Hepatocyte (in vitro differentiated cells): Measurements from ENCODE around the gene OR14K1. TPM values are rescaled to one million over a fixed set of nuclear protein-coding genes. Genes with fewer than 3 reads are reported as not detected.
"Not testable (repeated sequence)": the region's sequence is repeated elsewhere in the genome, so short reads cannot be mapped to it uniquely, and the experiment has no call there.

Experiments used
- DNase-seq: peaks from one replicate; pipeline ENCODE4 v3.0.0-alpha.2; 2016; ENCODE audit warnings: low spot score
- H2AFZ ChIP-seq: fragments of 200-600 bp; sonication (generic); 2 replicates; pipeline ENCODE4 v1.6.0; 2016; ENCODE audit warnings: antibody characterized with exemption, mild to moderate bottlenecking
- H3K27ac ChIP-seq: fragments of 200-600 bp; sonication (generic); 2 replicates; pipeline ENCODE4 v1.5.1; 2016; ENCODE audit warnings: mild to moderate bottlenecking
- H3K27me3 ChIP-seq: fragments of 200-600 bp; sonication (generic); 2 replicates; pipeline ENCODE4 v1.6.1; 2016
- H3K36me3 ChIP-seq: fragments of 200-600 bp; sonication (generic); replicated peaks from 2 replicates; pipeline ENCODE4 v1.5.1; 2016; ENCODE audit warnings: low read depth; ENCODE audit not compliant: insufficient read depth
- H3K4me1 ChIP-seq: fragments of 200-600 bp; sonication (generic); 2 replicates; pipeline ENCODE4 v1.5.1; 2016; ENCODE audit warnings: mild to moderate bottlenecking, moderate library complexity; ENCODE audit not compliant: insufficient read depth
- H3K4me2 ChIP-seq: fragments of 200-600 bp; sonication (generic); 2 replicates; pipeline ENCODE4 v1.6.0; 2016
- H3K4me3 ChIP-seq: fragments of 200-600 bp; sonication (generic); 2 replicates; pipeline ENCODE4 v1.5.1; 2016; ENCODE audit warnings: mild to moderate bottlenecking
- H3K79me2 ChIP-seq: fragments of 200-600 bp; sonication (generic); 2 replicates; pipeline ENCODE4 v1.6.0; 2017; ENCODE audit warnings: mild to moderate bottlenecking
- H3K9me2 ChIP-seq: fragments of 200-600 bp; sonication (generic); replicated peaks from 2 replicates; pipeline ENCODE4 v1.6.0; 2017; ENCODE audit warnings: mild to moderate bottlenecking; ENCODE audit not compliant: insufficient read depth
- H3K9me3 ChIP-seq: fragments of 200-600 bp; sonication (generic); 2 replicates; pipeline ENCODE4 v1.5.1; 2016; ENCODE audit warnings: low read depth, mild to moderate bottlenecking
- H4K20me1 ChIP-seq: fragments of 200-600 bp; sonication (generic); 2 replicates; pipeline ENCODE4 v1.6.0; 2016; ENCODE audit warnings: mild to moderate bottlenecking; ENCODE audit not compliant: insufficient read depth, poor library complexity, severe bottlenecking
- EZH2 ChIP-seq: fragments of 200-600 bp; sonication (generic); IDR thresholded peaks from 2 replicates; pipeline ENCODE4 v1.6.1; 2016; ENCODE audit warnings: antibody characterized with exemption, mild to moderate bottlenecking, borderline replicate concordance
- EZH2phosphoT487 ChIP-seq: fragments of 200-600 bp; sonication (generic); IDR thresholded peaks from one replicate; pipeline ENCODE4 v1.6.1; 2018; ENCODE audit warnings: antibody characterized with exemption, mild to moderate bottlenecking, low read depth, moderate library complexity; ENCODE audit not compliant: unreplicated experiment, severe bottlenecking
- WGBS: methylation state at CpG from one replicate; pipeline ENCODE4 v1.1.6; 2016; ENCODE audit warnings: low lambda C conversion rate; ENCODE audit errors: missing lambda C conversion rate; 5-methylcytosine and 5-hydroxymethylcytosine counted together
- polyA plus RNA-seq: library from polyadenylated mRNA; unstranded; fragments of >200 nt; fragmentation: Nextera tagmentation; extraction: Ambion mirVana; gene quantifications from 2 replicates; pipeline ENCODE4 v1.2.1, GENCODE V29; 2016
- total RNA-seq: library from RNA; depleted of rRNA; stranded (reverse); fragments of >200 nt; gene quantifications from 2 replicates; pipeline ENCODE4 v1.2.3, GENCODE V29; 2014
- TF ChIP-seq, protein P1 (sequence below): fragments of 200-600 bp; sonication (generic); IDR thresholded peaks from 2 replicates; pipeline ENCODE4 v1.5.1; 2016; ENCODE audit warnings: antibody characterized with exemption, mild to moderate bottlenecking; ENCODE audit not compliant: poor library complexity

OR14K1 gene
- total and polyA plus RNA-seq, 2 experiments from 2014 or later, result not detected

- no peaks in the 10 kb centered on the region for H3K27me3 ChIP-seq
Measured at GRCh38 chr1:247749870-247750269, 11.5 kb downstream of the OR14K1 start.

DNA sequence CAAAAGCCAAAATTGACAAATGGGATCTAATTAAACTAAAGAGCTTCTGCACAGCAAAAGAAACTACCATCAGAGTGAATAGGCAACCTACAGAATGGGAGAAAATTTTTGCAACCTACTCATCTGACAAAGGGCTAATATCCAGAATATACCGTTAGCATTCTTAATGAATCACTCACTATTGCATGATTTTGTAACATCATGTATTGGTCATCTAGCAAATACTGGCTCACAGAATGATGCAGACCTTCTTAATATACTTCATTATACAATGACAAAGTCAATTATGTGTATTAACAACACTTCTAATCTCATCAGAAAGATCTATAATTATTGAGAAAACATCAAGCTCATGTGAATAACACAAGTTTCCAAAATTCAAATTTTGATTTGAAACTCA is 15.9 kb downstream of the OR14K1 start:
- H3K9me3 ChIP-seq, H3K4me3 ChIP-seq, H3K9me2 ChIP-seq, H3K4me1 ChIP-seq, H3K4me2 ChIP-seq, H3K27me3 ChIP-seq, H3K79me2 ChIP-seq, DNase-seq, H2AFZ ChIP-seq, H3K27ac ChIP-seq, H3K36me3 ChIP-seq, H4K20me1 ChIP-seq: not testable (repeated sequence)
- WGBS, result 75% methylated on average over 1 of the region's 1 CpG

More at GRCh38 chr1:247749870-247750269, 11.5 kb downstream of the OR14K1 start:
- H2AFZ ChIP-seq, result no peak overlapping the region
- no peaks in the 10 kb centered on the region for H3K79me2 ChIP-seq
- no peak overlapping the region for H3K4me2 ChIP-seq
- no peak overlapping the region for H3K27ac ChIP-seq
- 82% methylated on average over 1 of the region's 1 CpG for WGBS
- no peaks in the 10 kb centered on the region for H3K4me1 ChIP-seq
- no peak overlapping the region for H3K4me3 ChIP-seq
- no peak for DNase-seq
- TF ChIP-seq EZH2 (no peak), EZH2phosphoT487 (no peak)
- TF ChIP-seq, protein P1, sequence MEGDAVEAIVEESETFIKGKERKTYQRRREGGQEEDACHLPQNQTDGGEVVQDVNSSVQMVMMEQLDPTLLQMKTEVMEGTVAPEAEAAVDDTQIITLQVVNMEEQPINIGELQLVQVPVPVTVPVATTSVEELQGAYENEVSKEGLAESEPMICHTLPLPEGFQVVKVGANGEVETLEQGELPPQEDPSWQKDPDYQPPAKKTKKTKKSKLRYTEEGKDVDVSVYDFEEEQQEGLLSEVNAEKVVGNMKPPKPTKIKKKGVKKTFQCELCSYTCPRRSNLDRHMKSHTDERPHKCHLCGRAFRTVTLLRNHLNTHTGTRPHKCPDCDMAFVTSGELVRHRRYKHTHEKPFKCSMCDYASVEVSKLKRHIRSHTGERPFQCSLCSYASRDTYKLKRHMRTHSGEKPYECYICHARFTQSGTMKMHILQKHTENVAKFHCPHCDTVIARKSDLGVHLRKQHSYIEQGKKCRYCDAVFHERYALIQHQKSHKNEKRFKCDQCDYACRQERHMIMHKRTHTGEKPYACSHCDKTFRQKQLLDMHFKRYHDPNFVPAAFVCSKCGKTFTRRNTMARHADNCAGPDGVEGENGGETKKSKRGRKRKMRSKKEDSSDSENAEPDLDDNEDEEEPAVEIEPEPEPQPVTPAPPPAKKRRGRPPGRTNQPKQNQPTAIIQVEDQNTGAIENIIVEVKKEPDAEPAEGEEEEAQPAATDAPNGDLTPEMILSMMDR, result no peak
- peaks cover 6% of the 10 kb centered on the region for H3K9me3 ChIP-seq
- H3K9me2 ChIP-seq, result no peaks in the 10 kb centered on the region
- no peaks in the 10 kb centered on the region for H4K20me1 ChIP-seq
- H3K36me3 ChIP-seq, result no peaks in the 10 kb centered on the region

DNA sequence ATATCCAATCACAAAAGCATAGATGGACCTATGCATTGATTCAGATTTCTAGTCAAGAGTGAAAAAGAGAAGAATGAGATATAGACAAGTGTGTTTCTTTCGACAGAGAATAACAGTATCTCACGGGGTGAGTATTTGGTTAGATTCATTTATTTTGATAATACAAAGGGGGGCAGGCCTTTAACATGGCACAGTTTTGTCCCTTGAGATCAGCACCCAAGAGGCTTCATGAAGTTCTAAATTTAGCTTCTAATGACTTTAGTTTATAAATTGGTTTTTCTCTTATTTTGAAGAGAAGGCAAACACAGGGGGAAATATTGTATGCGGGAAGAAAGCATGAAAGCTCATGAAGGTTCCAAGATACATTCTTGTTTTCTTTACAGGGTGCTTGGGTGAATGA is 22.0 kb downstream of the OR14K1 start, which contains the start of gene OR1C1:
Gene OR1C1 (minus strand): TSS at position 101 of the 400 bp plus-strand sequence. CDS start 2,150 bp downstream, outside the sequence.
- TF ChIP-seq EZH2phosphoT487 (no peak), EZH2 (no peak)
- TF ChIP-seq, protein P1, result no peak
- H3K79me2 ChIP-seq, result no peaks in the 10 kb centered on the region
- DNase-seq, result no peak
- no peak within 1 kb of the TSS for H3K4me3 ChIP-seq
- H3K27me3 ChIP-seq, result no peaks in the 10 kb centered on the region
- no peak within 1 kb of the TSS for H3K4me2 ChIP-seq
- 88% methylated on average over 3 of the region's 3 CpGs for WGBS
- no peaks in the 10 kb centered on the region for H3K4me1 ChIP-seq
- no peaks in the 10 kb centered on the region for H3K9me2 ChIP-seq
- no peaks in the 10 kb centered on the region for H4K20me1 ChIP-seq
- H3K36me3 ChIP-seq, result no peaks in the 10 kb centered on the region
- H3K27ac ChIP-seq, result no peak within 1 kb of the TSS
- no peaks in the 10 kb centered on the region for H3K9me3 ChIP-seq
- H2AFZ ChIP-seq, result no peak within 1 kb of the TSS

- H3K4me1 ChIP-seq, result no peaks in the 10 kb centered on the region
- no peaks in the 10 kb centered on the region for H4K20me1 ChIP-seq
- H3K36me3 ChIP-seq, result no peaks in the 10 kb centered on the region
- no peak overlapping the region for H3K4me2 ChIP-seq
- H3K27me3 ChIP-seq, result no peaks in the 10 kb centered on the region
- no peak overlapping the region for H3K27ac ChIP-seq
- H3K9me3 ChIP-seq, result no peaks in the 10 kb centered on the region
- no peaks in the 10 kb centered on the region for H3K79me2 ChIP-seq
- TF ChIP-seq EZH2 (no peak), EZH2phosphoT487 (no peak)
- TF ChIP-seq, protein P1, result no peak
- H3K9me2 ChIP-seq, result no peaks in the 10 kb centered on the region
- no peak overlapping the region for H3K4me3 ChIP-seq
- no peak overlapping the region for H2AFZ ChIP-seq
- no peak for DNase-seq
Measured at GRCh38 chr1:247769603-247770002, 31.2 kb downstream of the OR14K1 start.

Other genes starting within 250 kb of the OR14K1 start
- gene OR2C3, start 202.2 kb upstream of the OR14K1 start, total RNA-seq, result not detected in 2 replicates
- not detected in 2 replicates for gene OR2C3, start 202.2 kb upstream of the OR14K1 start, polyA plus RNA-seq
- not detected in 2 replicates for gene GCSAML, start 189.5 kb upstream of the OR14K1 start, total RNA-seq
- not detected in 2 replicates for gene GCSAML, start 189.5 kb upstream of the OR14K1 start, polyA plus RNA-seq
- gene OR2G2, start 150.3 kb upstream of the OR14K1 start, total RNA-seq, result not detected in 2 replicates
- not detected in 2 replicates for gene OR2G2, start 150.3 kb upstream of the OR14K1 start, polyA plus RNA-seq
- not detected in 2 replicates for gene OR2G3, start 133.0 kb upstream of the OR14K1 start, total RNA-seq
- gene OR2G3, start 133.0 kb upstream of the OR14K1 start, polyA plus RNA-seq, result not detected in 2 replicates
- gene OR13G1, start 58.9 kb upstream of the OR14K1 start, total RNA-seq, result not detected in 2 replicates
- gene OR13G1, start 58.9 kb upstream of the OR14K1 start, polyA plus RNA-seq, result not detected in 2 replicates
- gene OR6F1, start 22.0 kb upstream of the OR14K1 start, total RNA-seq, result not detected in 2 replicates
- gene OR6F1, start 22.0 kb upstream of the OR14K1 start, polyA plus RNA-seq, result not detected in 2 replicates
- not detected in 2 replicates for gene OR14A2, start 9.5 kb downstream of the OR14K1 start, total RNA-seq
- gene OR14A2, start 9.5 kb downstream of the OR14K1 start, polyA plus RNA-seq, result not detected in 2 replicates
- not detected in 2 replicates for gene OR1C1, start 21.9 kb downstream of the OR14K1 start, total RNA-seq
- gene OR1C1, start 21.9 kb downstream of the OR14K1 start, polyA plus RNA-seq, result not detected in 2 replicates
- gene OR14A16, start 85.5 kb downstream of the OR14K1 start, total RNA-seq, result not detected in 2 replicates
- not detected in 2 replicates for gene OR14A16, start 85.5 kb downstream of the OR14K1 start, polyA plus RNA-seq
- not detected in 2 replicates for gene OR11L1, start 103.3 kb downstream of the OR14K1 start, total RNA-seq
- not detected in 2 replicates for gene OR11L1, start 103.3 kb downstream of the OR14K1 start, polyA plus RNA-seq
- not detected in 2 replicates for gene TRIM58, start 118.6 kb downstream of the OR14K1 start, total RNA-seq
- gene TRIM58, start 118.6 kb downstream of the OR14K1 start, polyA plus RNA-seq, result 0.05 TPM in 1 of 2 replicates, not detected in the other
- gene OR2W3, start 157.0 kb downstream of the OR14K1 start, total RNA-seq, result not detected in 2 replicates
- gene OR2W3, start 157.0 kb downstream of the OR14K1 start, polyA plus RNA-seq, result not detected in 2 replicates
- gene OR2T8, start 181.6 kb downstream of the OR14K1 start, total RNA-seq, result not detected in 2 replicates
- not detected in 2 replicates for gene OR2T8, start 181.6 kb downstream of the OR14K1 start, polyA plus RNA-seq
- gene OR2AJ1, start 186.3 kb downstream of the OR14K1 start, total RNA-seq, result not detected in 2 replicates
- not detected in 2 replicates for gene OR2AJ1, start 186.3 kb downstream of the OR14K1 start, polyA plus RNA-seq
- gene OR2L8, start 210.2 kb downstream of the OR14K1 start, total RNA-seq, result not detected in 2 replicates
- gene OR2L8, start 210.2 kb downstream of the OR14K1 start, polyA plus RNA-seq, result not detected in 2 replicates
- not detected in 2 replicates for gene OR2AK2, start 226.6 kb downstream of the OR14K1 start, total RNA-seq
- gene OR2AK2, start 226.6 kb downstream of the OR14K1 start, polyA plus RNA-seq, result not detected in 2 replicates